ENCODE measurements around the gene SH3BP5.

The SH3BP5 gene

GRCh38 chr3:15260531-15260930 lies 71.9 kb downstream of the SH3BP5 start:
- DNase-seq (ENCODE audit: low read depth in 1 of 2, low spot score in 1 of 2), result no peak

- DNase-seq (ENCODE audit: low read depth in 1 of 2, low spot score in 1 of 2), result no peak
Measured at GRCh38 chr3:15258720-15259119, 73.7 kb downstream of the SH3BP5 start.

- DNase-seq (ENCODE audit: low read depth in 1 of 2, low spot score in 1 of 2), result no peak
Measured at GRCh38 chr3:15256861-15257341, 75.5 kb downstream of the SH3BP5 start.

DNA sequence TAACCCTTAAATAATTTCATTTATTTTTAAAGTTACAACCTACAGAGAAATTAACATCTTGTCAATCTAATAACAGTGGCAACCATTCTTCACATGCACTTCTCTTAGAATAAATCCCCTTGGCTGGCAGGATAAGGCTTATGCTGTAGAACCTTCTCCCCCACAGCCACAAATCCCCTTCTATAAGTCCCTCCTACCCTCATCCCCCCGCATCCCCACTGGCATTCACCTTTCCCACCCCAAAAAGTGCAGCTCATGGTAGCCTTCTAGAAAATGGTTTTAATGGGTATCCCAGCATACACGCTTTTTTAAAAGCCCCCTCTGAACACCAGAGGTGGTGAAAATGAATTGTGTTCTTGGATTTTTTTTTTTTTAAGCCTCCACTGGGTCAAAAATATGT lies 77.2 kb downstream of the SH3BP5 start:
- no peak for DNase-seq (ENCODE audit: low read depth in 1 of 2, low spot score in 1 of 2)

- DNase-seq (ENCODE audit: low read depth in 1 of 2, low spot score in 1 of 2), result no peak
Measured at GRCh38 chr3:15253023-15253697, 79.2 kb downstream of the SH3BP5 start.

DNA sequence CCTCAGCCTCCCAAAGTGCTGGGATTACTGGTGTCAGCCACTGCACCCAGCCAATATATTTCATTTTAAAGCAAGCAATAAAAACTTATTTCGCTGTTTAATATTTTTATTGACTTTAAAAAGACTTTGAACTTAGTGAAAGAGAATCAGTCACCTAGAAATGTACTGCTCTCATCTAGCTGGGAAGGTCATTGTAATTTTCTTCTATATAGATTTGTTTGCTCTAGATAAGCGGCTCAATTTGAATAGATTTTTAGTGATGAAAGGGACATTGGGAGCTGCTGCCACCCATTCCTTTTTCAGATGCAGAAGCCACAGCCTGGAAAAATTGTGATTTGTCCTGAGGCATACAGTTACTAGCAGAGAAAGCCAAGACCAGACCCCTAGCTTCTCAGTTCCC lies 86.2 kb downstream of the SH3BP5 start:
- DNase-seq (ENCODE audit: low read depth in 1 of 2, low spot score in 1 of 2), result no peak

DNA sequence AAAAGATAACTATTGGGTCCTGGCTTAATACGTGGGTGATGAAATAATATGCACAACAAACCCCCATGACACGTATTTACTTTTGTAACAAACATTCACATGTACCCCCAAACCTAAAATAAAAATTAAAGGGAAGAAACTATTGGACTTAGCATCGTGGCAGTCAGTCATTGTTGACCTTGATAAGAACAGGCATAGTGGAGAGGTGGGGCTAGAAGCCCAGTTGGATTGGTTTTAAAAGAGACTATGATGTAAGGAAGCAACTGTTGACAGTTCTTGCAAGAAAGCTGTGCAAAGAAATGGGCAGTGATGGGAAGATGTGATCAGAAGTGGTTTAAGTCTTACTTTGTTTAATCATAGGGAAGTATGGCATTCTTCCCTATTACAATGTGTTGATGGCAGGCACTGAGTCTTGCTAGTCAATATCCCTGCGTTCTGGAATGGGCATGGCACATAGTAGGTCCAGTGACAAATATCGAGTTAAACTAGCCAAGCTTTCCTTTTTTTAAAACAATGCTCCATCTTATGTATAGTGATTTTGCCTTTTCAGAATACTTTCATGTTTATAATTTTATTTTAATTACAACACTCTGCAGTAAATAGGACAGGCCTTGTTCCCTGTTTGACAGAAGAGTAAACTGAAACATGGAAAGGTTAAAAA lies 88.4 kb downstream of the SH3BP5 start:
- DNase-seq (ENCODE audit: low read depth in 1 of 2, low spot score in 1 of 2), result no peak

- DNase-seq (ENCODE audit: low read depth in 1 of 2, low spot score in 1 of 2), result no peak
Measured at GRCh38 chr3:15241341-15241740, 91.0 kb downstream of the SH3BP5 start.

DNA sequence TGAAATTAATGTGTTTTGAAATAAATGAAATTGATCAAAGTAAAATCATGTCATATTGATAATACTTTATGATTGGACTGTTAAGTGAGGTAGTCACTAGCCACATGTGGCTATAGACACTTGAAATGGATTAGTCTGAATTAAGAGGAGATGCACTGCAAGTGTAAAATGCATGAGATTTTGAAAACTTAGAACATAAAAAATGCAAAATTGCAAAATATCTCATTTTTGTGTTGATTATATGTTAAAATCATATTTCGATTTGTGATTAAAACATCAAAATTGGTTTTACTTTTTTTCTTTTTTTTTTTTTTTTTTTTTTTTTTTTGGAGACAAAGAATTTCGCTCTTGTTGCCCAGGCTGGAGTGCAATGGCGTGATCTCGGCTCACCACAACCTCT lies 103.1 kb downstream of the SH3BP5 start:
- no peak for DNase-seq (ENCODE audit: low read depth in 1 of 2, low spot score in 1 of 2)

GRCh38 chr3:15228147-15228546 lies 104.2 kb downstream of the SH3BP5 start:
- no peak for DNase-seq (ENCODE audit: low read depth in 1 of 2, low spot score in 1 of 2)

- no peak for DNase-seq (ENCODE audit: low read depth in 1 of 2, low spot score in 1 of 2)
Measured at GRCh38 chr3:15223685-15224572, 108.5 kb downstream of the SH3BP5 start.

DNA sequence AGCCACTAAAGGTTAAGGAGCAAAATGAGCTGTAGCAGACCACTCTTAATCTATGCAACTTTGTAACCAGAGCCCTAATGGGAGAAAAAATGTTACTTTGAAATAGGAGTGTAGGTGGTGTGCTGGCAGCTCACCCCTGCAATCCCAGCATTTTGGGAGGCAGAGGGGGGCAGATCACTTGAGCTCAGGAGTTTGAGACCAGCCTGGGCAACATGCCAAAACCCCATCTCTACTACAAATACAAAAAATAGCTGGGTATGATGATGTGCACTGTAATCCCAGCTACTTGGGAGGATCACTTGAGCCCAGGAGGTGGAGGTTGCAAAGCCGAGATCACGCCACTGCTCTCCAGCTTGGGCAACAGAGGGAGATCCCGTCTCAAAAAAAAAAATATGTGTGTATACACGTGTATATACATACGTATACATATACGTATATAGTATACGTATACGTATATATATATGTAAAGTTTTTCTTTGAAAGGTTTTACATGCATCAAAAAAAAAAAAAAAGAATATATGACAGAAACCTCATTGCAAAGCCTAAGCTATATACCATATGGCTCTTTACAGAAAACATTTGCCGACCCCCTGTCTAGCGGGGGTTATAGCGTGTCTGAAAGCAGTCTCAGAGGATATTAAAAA lies 110.7 kb downstream of the SH3BP5 start:
- no peak for DNase-seq (ENCODE audit: low read depth in 1 of 2, low spot score in 1 of 2)

GRCh38 chr3:15220661-15221060 lies 111.7 kb downstream of the SH3BP5 start:
- no peak for DNase-seq (ENCODE audit: low read depth in 1 of 2, low spot score in 1 of 2)

GRCh38 chr3:15220056-15220455 lies 112.3 kb downstream of the SH3BP5 start:
- DNase-seq (ENCODE audit: low read depth in 1 of 2, low spot score in 1 of 2), result no peak

GRCh38 chr3:15218689-15219088 lies 113.7 kb downstream of the SH3BP5 start:
- DNase-seq (ENCODE audit: low read depth in 1 of 2, low spot score in 1 of 2), result no peak

DNA sequence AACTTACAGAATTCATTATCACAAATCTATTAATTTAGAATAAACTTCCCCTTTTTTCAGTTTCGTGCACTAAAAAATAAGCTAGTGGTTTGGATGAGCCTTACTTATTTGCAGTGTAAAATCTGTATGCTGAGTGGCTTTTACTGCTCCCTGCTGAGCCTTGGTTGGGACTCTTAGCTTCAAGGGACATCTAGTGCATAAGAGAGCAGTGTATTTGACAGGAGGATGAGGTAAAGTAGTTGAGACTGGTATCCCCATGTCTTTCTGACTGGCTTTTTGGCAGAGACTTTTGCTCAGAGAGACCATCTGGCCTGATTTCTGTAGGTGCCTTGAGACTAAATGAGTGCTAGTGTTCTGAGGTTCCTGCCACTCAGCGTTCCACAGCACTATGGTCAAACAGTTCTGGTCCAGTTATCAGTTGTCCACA lies 114.5 kb downstream of the SH3BP5 start:
- no peak for DNase-seq (ENCODE audit: low read depth in 1 of 2, low spot score in 1 of 2)

GRCh38 chr3:15217011-15217671 lies 115.2 kb downstream of the SH3BP5 start:
- DNase-seq (ENCODE audit: low read depth in 1 of 2, low spot score in 1 of 2), result no peak

- no peak for DNase-seq (ENCODE audit: low read depth in 1 of 2, low spot score in 1 of 2)
Measured at GRCh38 chr3:15216501-15216900, 115.9 kb downstream of the SH3BP5 start.

GRCh38 chr3:15215996-15216395 lies 116.4 kb downstream of the SH3BP5 start:
- DNase-seq (ENCODE audit: low read depth in 1 of 2, low spot score in 1 of 2), result no peak

- no peak for DNase-seq (ENCODE audit: low read depth in 1 of 2, low spot score in 1 of 2)
Measured at GRCh38 chr3:15214758-15215157, 117.6 kb downstream of the SH3BP5 start.

- no peak for DNase-seq (ENCODE audit: low read depth in 1 of 2, low spot score in 1 of 2)
Measured at GRCh38 chr3:15211937-15212336, 120.4 kb downstream of the SH3BP5 start.
